ENCODE data around the gene SDF2L1.
"Not testable (repeated sequence)": the region's sequence is repeated elsewhere in the genome, so short reads cannot be mapped to it uniquely, and the experiment has no call there.

Gene SDF2L1

DNA sequence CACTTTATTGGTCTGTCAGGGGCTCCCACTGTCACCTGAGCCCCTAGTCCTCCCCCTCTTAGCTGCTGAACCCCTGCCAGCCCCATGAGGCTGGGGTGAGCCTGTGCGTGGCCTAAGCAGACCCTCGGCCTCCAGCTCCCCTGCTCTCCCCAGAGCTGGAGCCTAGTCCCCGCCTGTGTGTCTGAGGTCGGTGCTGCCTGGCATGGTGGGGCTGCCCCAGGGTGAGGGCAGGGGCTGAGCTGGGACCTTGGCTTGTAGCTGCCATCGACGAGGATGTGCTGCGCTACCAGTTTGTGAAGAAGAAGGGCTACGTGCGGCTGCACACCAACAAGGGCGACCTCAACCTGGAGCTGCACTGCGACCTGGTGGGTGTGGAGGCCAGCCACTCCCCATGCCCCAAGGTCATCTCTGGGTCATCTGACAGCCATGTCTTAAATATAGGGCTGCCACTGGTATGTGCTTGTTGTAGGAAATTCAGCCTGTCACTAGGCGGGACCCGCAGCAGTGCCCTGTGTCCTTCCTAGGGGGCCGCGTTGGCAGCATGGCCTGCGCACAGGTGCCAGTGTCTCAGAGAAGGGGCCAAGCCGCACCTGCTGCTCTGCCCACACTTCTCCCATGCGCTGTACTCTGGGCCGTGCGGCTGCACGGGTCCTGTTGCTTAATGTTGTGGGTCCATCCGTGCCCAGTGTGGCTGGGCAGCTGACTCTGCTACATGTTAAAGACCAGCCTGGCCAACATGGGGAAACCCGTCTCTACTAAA is 44.7 kb downstream of the SDF2L1 start:
- no peak for DNase-seq (ENCODE audit: low read depth, low spot score)

DNA sequence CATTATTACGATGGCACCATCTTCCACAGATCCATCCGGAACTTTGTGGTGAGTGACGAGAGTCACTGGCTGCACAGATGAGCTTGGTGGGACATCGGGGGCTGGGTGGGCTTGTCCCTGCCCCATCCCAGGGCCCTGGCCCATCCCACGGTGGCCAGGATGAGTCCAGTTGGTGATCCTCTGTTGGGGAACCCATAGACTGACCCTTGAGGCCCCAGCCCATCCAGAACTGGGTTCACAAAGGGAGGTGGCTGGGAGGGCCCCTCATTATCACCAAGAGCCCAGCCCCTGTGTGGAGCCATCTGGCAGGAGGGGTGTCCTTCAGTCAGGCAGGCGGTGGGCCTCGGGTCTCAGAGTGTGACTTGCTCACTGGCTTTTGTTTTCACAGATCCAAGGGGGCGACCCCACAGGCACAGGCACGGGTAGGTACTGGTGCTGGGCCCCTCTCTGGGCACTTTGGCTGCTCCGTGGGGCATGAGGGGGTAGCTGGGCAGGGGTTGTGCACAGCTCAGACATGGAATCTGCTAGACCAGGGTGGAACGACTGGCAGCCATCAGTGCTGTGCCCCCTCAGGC is 45.7 kb downstream of the SDF2L1 start:
- DNase-seq (ENCODE audit: low read depth, low spot score), result no peak

- DNase-seq (ENCODE audit: low read depth, low spot score), result no peak
Measured at GRCh38 chr22:21688341-21688705, 46.2 kb downstream of the SDF2L1 start.

DNA sequence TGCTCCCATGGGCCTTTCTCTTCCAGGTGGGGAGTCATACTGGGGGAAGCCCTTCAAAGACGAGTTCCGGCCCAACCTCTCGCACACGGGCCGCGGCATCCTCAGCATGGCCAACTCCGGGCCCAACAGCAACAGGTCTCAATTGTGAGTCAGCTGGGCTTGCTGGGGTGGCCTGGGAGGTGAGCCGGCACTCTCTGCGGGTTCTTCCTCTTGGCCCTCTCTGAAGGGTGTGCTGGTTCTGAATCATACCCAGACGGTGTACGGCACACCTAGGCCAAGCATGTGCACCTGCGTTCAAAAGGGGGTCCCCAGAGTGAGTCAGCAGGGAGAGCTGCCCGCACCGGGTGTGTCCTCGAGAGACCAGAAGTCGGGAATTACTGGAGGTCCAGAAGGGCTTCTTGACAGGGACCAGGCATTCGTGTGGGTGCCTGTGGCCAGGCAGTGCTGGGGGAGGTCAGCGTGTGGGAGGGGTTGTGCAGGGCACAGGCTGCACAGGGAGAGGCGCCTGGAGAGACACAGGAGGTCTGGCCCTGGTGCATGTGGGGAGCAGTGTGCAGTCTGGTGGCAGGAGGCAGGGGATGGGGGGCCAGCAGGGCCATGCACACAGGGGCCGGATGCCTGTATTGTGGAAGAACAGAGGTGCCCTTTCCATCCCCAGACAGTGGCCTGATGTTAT is 46.7 kb downstream of the SDF2L1 start:
- no peak for DNase-seq (ENCODE audit: low read depth, low spot score)

GRCh38 chr22:21690401-21690801 is 48.3 kb downstream of the SDF2L1 start:
- DNase-seq (ENCODE audit: low read depth, low spot score), result no peak

DNA sequence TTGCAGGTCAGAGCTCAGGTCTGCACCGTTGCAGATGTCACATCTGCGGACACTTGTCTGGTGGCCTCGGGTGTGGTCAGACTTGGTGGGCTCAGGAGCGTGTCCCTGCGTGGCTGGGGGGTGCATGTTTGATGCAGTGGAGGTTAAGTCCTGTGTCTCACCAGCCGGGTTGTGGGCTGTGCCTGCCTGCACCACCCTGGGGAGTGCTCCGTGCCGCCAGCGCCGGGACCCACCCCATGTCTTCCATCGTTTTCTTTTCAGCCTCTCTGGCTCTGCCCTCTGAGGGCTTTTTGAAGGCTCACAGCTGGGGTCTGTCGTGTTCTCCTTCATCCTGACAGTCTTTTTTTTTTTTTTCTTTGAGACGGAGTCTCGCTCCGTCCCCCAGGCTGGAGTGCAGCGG is 49.7 kb downstream of the SDF2L1 start:
- no peak for DNase-seq (ENCODE audit: low read depth, low spot score)

GRCh38 chr22:21692856-21693255 is 50.8 kb downstream of the SDF2L1 start:
- DNase-seq (ENCODE audit: low read depth, low spot score), result not testable (repeated sequence)

DNA sequence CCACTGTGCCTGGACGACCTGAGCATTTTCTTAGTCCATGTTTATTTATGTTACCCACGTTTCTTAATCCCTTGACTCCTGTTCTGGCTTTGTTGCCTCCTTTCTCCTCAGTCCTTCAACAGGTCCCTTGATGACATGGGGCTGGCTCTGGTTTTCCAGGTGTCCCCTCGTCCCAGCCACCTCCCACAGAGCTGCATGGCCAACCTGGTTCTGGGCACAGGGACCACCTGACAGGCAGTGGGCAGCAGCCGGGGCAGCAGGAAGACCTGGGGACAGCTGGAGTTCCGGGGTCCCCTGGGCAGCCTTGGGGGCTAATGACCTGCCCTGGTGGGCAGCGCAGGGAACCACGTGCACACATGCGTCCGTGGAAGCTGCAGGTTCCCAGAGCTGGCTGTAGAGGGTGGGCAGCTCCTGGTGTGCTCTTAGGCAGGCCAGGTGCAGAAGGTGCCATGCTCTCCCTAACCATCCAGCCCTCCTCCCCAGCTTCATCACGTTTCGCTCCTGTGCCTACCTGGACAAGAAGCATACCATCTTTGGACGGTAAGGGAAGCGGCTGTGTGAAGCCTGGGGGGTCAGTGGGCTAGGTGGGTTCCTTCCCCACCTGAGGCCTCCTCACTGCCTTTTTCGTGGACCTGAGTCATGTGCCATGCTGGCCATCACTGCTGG is 51.4 kb downstream of the SDF2L1 start:
- DNase-seq (ENCODE audit: low read depth, low spot score), result no peak

Measured in iPS DF 19.7 (cell line).